ENCODE measurements around the gene PLXND1.
"Not testable (repeated sequence)": the region's sequence is repeated elsewhere in the genome, so short reads cannot be mapped to it uniquely, and the experiment has no call there.

The PLXND1 gene

DNA sequence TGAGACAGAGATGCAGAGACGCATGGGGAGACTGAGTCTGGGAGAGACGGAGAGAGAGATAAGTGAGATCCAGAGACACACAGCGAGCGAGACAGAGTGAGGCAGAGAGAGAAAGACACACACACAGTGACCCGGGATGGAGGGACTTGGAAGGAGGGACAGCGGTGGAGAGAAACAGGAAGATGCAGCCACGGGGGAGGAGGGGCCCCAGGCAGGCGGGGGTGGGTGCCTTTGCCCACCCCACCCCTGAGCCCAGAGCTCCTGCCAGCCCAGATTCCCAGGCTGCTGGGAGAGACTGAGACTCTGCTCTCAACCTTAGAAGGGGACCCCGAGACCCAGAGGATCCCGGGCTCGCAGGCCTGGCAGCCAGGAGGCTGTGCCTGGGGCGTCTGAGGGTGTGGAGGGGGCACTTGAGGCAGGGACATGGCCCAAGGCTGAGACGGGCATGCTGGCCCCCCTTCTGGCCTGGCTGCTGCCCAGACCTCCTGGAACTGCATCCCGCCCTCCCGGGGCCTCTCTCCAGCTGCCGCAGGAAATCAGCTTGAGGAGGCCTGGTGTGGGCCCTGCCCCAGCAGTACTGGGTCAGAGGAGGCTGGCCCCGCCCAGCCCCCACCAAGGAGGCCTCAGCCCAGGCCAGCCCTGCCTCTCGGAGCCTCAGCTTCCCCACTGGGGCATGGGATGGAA is 45.4 kb downstream of the PLXND1 start:
- no peak for DNase-seq

DNA sequence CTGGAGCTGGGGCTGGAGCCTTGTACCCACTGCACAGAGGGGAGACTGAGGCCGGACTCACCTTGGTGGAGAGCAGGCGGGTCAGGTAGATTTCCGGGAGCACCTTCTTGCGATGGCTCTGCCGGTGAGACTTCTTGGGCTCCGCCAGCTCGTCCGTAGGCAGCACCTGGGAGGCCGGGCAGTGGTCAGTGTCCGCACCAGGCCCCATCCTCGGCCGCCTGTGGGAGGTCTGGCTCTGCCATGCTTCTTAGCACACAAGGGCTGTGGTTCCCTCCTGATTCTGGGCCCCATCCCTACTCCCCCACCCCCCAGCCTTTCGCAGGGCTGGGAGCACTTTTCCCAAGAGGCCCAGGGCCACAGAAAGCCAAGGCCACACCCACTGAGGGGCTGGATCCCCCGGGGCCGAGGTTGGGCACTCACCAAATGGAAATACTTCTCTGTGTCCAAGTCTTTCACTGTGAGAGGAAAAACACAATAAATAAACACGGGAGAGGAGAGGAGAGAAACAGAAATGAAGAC is 46.1 kb downstream of the PLXND1 start:
- DNase-seq = no peak

DNA sequence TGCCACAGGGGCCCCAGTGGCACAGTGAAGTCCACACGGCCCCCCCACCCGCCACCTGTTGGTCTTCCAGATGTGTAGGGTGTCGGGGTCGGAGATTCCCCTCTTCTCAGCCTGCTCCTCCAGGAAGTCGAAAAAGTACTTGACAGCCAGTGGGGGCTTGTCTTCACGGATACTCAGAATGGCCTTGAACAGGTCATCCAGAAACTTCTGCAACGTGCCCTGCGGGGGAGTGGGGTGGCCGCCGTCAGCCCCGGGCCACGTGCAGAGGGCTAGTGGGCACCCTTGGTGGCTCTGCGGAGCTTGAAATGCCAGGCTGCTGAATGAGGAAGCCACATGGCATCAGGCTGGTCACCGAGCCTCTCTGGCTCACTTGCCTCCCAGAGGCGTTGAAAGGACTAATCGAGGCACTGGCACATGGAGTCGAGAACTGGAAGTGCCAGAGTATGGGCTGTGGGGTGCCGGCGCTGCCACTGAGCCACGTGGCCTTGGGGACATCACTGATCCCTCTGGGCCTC is 46.9 kb downstream of the PLXND1 start:
- no peak for DNase-seq

DNA sequence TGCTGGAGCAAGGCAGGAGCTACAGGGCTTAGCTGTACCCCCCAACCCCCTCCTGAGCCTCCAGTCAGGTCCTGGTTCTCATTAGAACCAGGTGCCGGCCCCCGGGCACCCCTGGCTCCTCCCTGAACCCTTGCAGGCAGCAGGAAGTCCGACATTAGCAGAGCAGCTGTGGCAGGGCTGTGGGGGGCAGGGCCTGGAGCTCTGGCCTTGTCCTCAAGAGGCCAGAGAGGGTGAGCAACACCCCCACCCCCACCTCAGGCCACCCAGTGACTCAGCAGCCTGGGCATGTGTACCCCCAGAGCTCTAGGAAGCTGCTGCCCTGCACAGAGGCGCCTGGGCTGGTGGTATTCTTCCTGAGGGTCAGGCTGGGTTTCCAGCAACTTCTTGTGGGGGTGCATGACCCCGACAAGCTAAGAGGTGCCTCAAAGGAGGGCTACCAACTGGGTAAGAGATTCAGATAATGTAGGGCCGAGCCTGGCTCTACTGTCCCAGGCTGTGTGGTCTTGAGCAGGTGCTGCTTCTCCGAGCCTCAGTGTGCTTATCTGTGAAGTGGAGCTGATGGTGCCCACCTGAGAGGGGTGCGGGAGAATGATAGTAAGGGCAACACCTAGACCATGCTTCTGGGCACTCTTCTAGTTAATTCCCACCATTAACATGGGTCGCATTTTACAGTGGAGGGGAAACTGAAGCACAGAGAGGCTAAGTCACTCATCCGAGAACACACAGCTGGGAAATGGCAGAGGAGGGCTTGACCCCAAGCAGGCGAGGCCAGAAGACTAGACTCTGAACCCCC is 47.5 kb downstream of the PLXND1 start:
- DNase-seq = peak; percentile 33

DNA sequence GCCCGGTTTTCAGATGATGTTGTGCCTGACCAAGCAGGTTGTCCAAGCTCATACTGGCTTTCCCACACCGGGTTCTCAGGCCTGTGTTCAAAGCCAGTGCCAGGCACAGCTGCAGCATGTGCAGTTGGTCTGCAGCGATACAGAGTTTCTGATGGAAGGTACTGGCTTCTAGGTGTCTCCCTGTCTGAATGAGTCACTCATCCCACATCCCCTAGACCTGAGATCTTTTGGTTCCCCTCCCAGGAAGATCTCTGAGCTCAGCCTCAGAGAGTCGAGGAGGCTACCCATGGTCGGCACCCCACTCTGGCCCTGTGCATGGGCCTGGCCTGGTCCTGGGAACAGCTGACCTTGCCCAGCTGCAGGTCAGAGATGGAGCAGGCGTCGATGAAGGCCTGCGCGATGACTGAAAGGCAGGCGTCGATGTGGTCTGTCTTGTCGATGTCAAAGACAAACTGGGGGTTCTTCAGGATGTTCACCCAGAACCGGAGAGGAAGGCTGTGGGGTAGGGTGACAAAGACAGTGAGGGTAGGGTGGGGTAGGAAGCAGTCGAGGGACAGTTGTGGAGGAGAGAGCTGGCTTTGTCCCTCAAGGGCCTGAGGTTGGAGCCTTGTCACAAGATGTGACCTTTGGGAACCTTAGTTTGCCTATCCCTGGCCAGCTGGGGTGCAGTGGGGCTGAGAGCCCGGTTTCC is 48.2 kb downstream of the PLXND1 start:
- DNase-seq = no peak

DNA sequence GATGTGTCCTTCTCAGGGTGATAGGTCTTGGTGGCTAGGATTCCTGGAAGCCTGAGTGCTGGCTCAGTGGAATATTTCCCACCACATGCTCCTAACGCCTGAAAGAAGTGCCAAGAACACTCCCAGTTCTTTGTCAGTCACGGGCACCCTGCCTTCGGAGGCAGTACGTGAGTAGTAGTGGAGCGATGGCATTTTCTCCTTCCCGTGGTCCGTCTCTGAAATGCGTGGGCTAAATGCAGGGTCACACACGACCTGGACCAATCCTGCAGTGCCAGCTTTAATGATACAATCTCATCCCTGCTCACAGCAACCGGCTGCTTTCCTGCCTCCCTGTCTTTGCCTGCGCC is 49.0 kb downstream of the PLXND1 start:
- DNase-seq = no peak

DNA sequence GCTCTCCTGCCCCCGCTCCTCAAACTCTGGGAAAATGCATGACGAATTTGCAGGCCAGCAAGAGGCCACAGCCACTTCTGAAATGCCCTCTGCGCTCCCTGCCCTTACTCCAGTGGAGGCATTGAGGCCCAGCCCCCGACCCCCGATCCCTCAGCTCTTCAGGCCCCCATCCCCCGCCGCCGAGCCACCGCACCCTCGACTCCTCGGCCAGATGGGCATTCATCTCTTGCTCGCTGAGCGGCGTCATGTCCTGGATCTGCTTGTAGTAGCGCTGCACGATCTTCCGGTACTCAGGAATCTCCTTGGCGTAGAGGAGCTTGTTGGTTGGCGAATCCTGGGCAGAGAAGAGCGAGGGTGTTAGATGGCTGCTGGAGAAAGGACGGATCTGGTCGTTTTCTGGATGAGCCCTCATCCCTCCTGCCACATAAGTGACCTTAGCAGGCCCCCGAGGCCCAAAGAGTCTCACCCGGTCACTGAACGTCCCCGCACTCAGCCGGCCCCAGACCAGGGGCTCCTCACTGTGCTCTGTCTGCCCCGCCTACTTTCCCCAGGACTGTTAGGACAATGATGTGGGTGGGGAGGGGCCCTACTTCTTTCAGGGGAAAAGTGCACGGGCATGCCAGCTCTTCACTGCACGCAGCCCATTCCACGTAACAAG is 49.5 kb downstream of the PLXND1 start:
- DNase-seq = no peak

DNA sequence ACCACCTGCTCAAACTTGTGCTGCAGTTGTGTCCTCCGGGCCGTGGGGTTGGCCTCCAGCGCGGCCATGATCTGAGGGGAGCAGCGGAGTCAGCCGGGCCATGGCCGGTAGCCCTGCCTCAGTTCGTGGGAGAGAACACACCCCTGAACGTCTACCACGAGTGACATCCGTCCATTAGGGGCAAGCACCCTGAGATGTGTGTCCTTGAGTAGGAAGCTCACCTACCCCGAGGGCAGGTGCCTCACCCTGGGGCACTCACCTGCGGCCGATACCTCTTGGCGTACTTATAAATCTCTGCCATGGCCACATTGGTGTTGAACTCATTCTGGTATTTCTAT is 50.1 kb downstream of the PLXND1 start:
- DNase-seq = no peak

DNA sequence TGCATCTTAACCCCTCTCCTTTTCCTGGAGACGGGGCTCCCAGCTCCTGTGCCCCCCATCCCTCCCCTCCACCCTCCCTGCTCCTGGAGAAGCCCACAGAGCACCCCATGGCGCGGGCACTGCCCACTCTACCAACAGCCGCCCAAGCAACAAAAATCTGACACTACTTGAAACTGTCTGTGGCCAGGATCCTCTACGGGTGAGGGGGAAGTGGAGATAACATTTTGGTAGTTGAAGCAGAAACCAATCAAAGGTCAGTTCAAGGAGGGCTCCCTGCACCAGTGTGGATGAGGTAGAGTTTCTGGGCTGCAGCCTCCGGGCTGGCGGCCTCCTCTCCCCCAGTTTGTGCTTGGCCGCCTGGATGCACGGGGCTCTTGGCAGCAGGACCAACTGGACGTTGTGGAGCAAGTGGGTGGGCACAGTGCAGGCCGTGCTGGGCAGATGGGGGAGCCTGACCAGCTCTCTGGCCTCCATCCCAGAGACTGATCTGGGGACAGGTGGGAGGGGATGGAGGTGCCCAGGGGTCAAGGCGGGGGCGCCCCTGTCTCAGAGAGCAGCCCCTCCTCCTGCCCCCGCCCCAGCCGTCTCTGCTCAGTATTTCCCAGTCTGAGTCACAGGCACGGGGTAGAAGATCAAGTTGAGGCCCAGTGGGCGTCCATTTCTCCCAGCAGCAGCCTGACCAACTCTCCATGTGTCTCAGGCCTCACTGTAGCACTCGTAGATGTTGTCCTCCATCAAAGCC is 50.7 kb downstream of the PLXND1 start:
- no peak for DNase-seq

DNA sequence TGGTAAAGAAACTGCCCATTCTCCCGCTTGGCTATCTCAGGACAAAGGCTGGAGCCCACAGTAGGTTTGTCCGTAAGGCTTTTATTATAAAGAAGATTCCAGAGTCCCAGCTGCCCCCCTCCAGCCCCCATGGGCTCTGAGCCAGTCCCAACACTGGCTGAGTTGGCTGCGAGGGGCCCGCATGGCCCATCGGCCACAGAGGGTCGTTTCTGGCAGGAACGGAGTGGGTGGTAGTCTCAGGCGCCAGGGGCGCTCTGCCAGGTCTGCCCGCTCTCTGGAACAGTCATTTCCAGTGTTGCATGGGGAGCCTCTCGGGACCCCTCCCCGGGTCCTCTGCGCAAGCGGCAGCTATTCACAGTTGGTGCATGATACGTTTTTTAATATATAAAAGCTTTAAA is 51.3 kb downstream of the PLXND1 start:
- no peak for DNase-seq

DNA sequence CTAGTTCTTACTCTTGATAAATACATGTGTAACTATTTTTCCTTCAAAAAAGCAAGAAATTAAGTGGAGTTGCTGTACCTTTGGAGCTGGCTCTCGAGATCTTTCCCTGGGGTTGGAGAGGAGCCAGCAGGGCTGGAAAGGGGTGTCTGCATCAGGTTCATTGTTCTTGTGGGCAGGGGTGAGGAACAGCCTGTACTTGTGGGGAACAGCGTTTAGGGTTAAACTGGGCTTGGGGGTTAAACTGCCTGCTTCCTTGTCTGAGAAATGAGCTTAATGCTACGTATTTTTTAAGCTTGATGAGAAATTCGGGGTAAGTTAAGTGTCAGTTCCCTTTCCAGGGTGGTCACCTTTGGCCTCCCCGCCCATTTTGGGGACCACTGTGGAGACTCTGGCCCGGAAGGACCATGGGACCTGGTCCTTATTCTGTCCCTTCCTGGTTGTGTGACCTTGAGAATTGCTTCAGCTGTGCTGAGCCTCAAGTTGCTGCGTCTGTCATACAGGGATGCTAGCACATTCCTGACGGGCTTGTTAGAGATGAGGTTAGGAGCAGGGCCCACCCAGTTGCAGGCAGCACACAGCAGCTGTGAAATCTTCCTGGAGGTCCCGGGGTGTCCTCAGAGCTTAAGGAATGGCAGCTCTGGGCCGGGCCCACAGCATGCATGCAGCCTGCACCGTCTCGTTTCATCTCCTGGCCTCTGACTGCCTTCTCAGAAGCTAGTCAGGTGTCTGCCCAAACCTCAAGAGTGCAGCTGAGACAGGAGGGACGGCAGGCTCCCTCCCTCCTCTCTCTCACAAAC is 51.9 kb downstream of the PLXND1 start:
- peak; percentile 46 for DNase-seq

DNA sequence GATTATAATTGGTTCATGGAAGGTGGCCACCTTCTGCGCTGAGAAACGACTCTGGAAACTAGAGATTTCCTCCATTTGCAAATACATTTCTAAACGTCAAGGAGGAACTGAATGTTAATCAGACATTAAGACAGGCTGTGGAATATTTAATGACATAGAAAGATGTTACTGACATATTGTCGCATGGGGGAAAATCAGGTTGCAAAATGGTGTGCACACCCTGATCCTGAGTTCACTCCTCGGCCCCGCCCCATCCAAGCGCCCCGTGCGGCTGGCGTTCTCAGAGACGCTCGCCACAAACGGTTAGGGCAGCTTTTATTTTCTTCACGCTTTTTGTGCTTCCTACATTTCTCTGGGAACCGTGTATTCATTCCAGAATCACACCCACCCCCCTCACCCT is 52.8 kb downstream of the PLXND1 start:
- DNase-seq = peak; percentile 59

DNA sequence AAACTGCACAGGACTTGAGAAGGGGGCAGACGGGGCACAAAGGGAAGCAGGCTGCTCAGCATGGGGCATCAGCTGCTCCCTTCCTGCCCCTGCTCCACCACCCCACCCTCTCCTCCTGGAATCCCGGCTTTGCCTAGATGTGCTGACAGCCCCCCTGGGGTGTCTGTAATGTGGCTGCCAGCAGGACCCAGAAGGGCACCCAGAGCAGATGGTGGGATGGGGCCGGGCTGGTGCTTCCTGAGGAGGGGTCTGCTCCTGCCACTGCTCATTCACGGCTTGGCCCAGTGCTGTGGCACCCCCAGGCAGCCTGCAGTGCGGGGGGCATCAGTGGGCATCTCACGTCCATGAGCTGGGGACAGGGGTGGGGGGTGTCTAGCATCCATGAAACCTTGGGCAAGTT is 53.3 kb downstream of the PLXND1 start:
- no peak for DNase-seq

DNA sequence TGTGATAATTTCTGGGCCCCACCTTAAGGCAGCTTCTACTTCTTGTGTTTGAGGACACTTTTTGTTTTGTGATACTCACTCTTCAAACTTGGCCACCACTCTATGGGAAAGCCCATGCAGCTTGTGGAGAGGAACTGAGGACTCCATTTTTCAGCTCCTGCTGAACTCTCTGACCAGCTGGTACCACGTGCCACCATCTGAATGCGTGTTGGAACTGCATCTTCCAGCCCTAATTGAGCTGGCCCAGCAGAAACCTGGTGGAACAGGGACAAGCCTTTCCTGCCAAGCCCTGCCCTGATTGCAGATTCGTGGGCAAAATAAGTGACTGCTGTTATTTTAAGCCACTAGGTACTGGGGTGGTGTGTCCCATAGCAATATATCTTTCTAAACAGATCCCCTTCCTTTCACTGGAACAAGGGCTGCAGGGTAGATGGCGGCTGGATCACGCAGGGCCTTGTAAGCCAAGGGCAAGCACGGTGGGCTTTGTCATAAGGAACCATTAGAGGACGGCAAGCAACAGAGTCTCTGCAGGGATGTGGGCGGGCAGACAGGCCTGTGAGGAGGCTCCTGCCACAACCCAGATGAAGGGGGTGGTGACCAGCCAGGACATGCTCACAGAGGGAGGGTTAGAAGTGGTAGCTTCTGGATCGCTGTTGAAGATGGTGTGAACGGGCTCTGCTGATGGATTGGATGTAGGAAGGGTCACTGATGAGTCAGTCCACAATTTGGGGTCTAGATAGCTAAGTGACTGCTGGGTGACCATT is 54.0 kb downstream of the PLXND1 start:
- no peak for DNase-seq

DNA sequence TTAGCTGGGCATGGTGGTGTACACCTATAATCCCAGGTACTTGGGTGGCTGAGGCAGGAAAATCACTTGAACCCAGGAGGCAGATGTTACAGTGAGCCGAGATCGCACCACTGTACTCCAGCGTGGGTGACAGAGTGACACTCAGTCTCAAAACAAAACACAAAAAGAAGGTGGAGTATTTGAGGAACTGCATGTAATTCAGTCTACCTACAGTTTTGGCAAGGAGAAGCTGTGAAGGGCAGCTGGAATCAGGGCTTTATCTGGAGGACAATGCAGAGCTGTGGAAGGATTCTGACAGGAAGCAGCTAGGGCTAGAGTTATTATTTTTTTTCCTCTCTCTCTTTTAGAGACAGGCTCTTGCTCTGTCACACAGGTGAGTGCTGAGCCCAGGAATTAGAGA is 56.7 kb downstream of the PLXND1 start:
- DNase-seq = no peak

DNA sequence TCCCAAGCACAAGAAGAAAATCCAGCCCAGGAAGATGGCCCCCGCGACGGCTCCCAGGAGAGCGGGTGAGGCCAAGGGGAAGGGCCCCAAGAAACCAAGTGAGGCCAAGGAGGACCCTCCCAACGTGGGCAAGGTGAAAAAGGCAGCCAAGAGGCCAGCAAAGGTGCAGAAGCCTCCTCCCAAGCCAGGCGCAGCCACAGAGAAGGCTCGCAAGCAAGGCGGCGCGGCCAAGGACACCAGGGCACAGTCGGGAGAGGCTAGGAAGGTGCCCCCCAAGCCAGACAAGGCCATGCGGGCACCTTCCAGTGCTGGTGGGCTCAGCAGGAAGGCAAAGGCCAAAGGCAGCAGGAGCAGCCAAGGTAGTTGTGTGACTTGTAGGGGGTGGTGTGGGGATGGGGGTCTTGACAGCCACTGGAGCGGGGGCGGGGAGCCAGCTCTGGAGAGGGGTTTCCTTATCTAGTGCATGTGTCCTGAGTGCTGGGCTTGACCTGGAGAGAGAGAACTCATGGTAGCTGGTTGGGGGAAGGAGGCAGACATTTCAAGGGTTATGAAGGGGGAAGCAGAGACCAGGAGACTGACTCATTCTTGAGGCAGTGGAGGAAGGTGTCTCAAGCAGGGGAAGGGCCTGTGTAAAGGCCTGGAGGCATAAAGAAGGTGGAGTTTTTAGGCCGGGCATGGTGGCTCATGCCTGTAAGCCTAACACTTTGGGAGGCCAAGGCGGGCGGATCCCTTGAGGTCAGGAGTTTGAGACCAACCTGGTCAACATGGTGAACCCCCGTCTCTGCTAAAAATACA is 57.3 kb downstream of the PLXND1 start:
- no peak for DNase-seq

DNA sequence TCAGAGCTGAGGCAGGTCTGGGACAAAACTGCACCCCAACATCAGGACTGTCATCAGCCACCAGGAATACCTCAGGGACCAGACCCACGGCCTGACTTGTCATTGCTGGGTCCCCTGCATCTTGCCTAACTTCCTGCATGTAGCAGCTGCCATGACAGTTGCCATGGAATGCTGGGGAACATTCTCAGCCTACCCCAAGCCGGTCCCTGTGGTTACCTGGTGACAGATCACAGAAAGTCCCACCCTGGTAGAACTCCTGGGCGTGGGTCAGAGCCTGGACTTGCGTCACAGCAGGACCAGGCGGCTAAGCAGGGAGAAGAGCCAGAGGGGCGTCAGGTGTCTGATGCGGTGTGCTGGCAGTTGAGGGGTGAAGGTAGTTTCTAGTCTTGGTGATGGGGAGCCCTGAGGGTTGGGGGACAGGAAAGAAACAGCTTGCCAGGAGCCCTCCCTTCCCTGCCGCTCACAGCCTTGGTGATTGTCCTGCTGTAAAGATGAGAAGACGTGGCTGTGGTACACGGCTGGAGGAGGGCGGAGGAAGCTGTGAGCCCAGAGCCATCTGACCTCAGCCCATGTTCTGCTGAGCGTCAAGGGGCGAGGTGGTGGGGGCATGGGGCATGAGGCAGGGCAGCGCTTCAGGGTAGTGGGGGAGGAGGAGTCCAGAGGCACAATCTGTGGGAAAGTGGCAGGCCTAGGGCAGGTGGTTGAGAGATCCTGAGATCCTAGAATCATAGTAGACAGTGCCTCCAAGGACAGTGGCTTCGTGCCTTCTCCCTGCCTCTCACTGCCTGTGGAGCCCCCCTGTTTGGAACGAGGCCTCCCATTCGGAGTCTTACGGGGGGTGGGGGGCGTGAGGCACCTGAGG is 58.1 kb downstream of the PLXND1 start:
- DNase-seq = no peak

DNA sequence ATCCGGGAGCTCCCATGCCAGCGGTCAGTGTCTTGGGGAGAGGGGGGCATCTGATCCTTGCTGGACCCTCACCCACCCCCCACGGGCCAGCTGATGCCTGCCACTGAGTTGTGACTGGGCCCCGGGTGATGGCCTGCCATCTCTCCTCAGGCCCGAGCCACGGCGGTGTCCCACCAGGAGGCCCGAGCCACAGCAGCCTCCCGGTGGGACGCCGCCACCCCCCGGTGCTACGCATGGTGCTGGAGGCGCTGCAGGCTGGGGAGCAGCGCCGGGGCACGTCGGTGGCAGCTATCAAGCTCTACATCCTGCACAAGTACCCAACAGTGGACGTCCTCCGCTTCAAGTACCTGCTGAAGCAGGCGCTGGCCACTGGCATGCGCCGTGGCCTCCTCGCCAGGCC is 59.2 kb downstream of the PLXND1 start:
- DNase-seq = no peak

DNA sequence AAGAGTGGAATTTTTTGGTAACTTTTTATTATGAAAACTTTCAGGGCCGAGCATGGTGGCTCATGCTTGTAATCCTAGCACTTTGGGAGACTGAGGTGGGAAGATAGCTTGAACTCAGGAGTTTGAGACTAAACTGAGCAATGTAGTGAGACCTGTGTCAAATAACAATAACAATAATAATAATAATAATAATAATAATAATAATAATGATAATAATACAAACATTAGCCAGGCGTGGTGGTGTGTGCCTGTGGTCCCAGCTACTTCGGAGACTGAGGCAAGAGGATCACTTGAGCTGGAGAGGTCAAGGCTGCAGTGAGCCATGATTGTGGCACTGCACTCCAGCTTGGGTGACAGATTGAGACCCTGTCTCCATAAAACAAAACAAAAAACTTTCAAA is 60.5 kb downstream of the PLXND1 start:
- not testable (repeated sequence) for DNase-seq

All from hematopoietic multipotent progenitor cell treated with erythropoietin and hydrocortisone succinate and interleukin-3 and kit ligand, for 6 days (in vitro differentiated cells).